ENCODE results near the gene LRP11. TPM values are rescaled to one million over a fixed set of nuclear protein-coding genes. Genes with fewer than 3 reads are reported as not detected.

LRP11 gene
- total RNA-seq, 2 experiments from 2014 or later, result 1.5 TPM

- POLR2A ChIA-PET, result no interaction called here
- H2AFZ ChIP-seq (ENCODE audit: low read length), result no peak overlapping the region
These were observed 21.8 kb downstream of the LRP11 start for GRCh38 chr6:149842331-149842730.

GRCh38 chr6:149840345-149841075 is 23.6 kb downstream of the LRP11 start:
- no peaks in the 10 kb centered on the region for H3K79me2 ChIP-seq (ENCODE audit: insufficient read depth, low read depth, low read length)
- H3K4me3 ChIP-seq (ENCODE audit: low read depth, low read length, poor library complexity, severe bottlenecking), result no peak overlapping the region
- POLR2A ChIA-PET, result interaction anchor here (1.3 to 1.7 kb wide), 2 partner anchors 9 to 18 kb away, joined by 4 read pairs; no protein-coding TSS in a partner anchor
- intact Hi-C loops (cut with micrococcal nuclease; ENCODE audit: unreplicated experiment), result loop anchor here (1.0 to 2.0 kb wide), 3 partner anchors 58 to 176 kb away; partner anchors contain the start of gene RAET1E
- no peak for TF ChIP-seq EZH2phosphoT487 (IDR thresholded peaks at IDR 0.05; ENCODE audit: borderline replicate concordance, low read depth, low read length)
- TF ChIP-seq, protein P1, sequence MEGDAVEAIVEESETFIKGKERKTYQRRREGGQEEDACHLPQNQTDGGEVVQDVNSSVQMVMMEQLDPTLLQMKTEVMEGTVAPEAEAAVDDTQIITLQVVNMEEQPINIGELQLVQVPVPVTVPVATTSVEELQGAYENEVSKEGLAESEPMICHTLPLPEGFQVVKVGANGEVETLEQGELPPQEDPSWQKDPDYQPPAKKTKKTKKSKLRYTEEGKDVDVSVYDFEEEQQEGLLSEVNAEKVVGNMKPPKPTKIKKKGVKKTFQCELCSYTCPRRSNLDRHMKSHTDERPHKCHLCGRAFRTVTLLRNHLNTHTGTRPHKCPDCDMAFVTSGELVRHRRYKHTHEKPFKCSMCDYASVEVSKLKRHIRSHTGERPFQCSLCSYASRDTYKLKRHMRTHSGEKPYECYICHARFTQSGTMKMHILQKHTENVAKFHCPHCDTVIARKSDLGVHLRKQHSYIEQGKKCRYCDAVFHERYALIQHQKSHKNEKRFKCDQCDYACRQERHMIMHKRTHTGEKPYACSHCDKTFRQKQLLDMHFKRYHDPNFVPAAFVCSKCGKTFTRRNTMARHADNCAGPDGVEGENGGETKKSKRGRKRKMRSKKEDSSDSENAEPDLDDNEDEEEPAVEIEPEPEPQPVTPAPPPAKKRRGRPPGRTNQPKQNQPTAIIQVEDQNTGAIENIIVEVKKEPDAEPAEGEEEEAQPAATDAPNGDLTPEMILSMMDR (conservative IDR thresholded peaks at IDR 0.05; ENCODE audit: low read length), result peak; percentile 91
- H3K27ac ChIP-seq (ENCODE audit: low read depth, low read length, poor library complexity, severe bottlenecking), result no peak overlapping the region
- H3K4me1 ChIP-seq (ENCODE audit: insufficient read depth, low read length, poor library complexity, severe bottlenecking), result no peaks in the 10 kb centered on the region
- no peaks in the 10 kb centered on the region for H3K9me3 ChIP-seq (ENCODE audit: low read length)
- no TSS peak for BruUV-seq (replicated peaks)
- H4K20me1 ChIP-seq (ENCODE audit: insufficient read depth, low read length), result no peaks in the 10 kb centered on the region
- CTCF ChIA-PET (ENCODE audit: unreplicated experiment), result interaction anchor here (1.4 kb wide), 1 partner anchor 84 kb away, joined by 4 read pairs; no protein-coding TSS in a partner anchor
- no peak overlapping the region for H2AFZ ChIP-seq (ENCODE audit: low read length)
- no peak overlapping the region for H3K4me2 ChIP-seq (ENCODE audit: low read length)
- no peaks in the 10 kb centered on the region for H3K9me2 ChIP-seq (ENCODE audit: insufficient read depth, low read length)
- H3K36me3 ChIP-seq (ENCODE audit: insufficient read depth, low read length), result no peaks in the 10 kb centered on the region
- peak; percentile 72 for DNase-seq (ENCODE audit: low spot score)

More at GRCh38 chr6:149842331-149842730, 21.8 kb downstream of the LRP11 start:
- Histone ChIP-seq H4K20me1 (ENCODE audit: insufficient read depth, low read length) (no peaks in the 10 kb centered on the region), H3K36me3 (ENCODE audit: insufficient read depth, low read length) (no peaks in the 10 kb centered on the region), H3K9me3 (ENCODE audit: low read length) (no peaks in the 10 kb centered on the region), H3K4me3 (ENCODE audit: low read depth, low read length, poor library complexity, severe bottlenecking) (no peak overlapping the region), H3K4me1 (ENCODE audit: insufficient read depth, low read length, poor library complexity, severe bottlenecking) (no peaks in the 10 kb centered on the region), H3K79me2 (ENCODE audit: insufficient read depth, low read depth, low read length) (no peaks in the 10 kb centered on the region), H3K27ac (ENCODE audit: low read depth, low read length, poor library complexity, severe bottlenecking) (no peak overlapping the region), H3K4me2 (ENCODE audit: low read length) (no peak overlapping the region), H3K9me2 (ENCODE audit: insufficient read depth, low read length) (no peaks in the 10 kb centered on the region)
- TF ChIP-seq, protein P1 (conservative IDR thresholded peaks at IDR 0.05; ENCODE audit: low read length), result no peak
- TF ChIP-seq EZH2phosphoT487 (IDR thresholded peaks at IDR 0.05; ENCODE audit: borderline replicate concordance, low read depth, low read length), result no peak
- DNase-seq (ENCODE audit: low spot score), result no peak
- no TSS peak for BruUV-seq (replicated peaks)
- CTCF ChIA-PET (ENCODE audit: unreplicated experiment), result no interaction called here
- intact Hi-C loops (cut with micrococcal nuclease; ENCODE audit: unreplicated experiment), result no loop called here

Measured in OCI-LY7 (cell line).